GM12878 (cell line): Measurements from ENCODE around the gene RAP1A. TPM values are rescaled to one million over a fixed set of nuclear protein-coding genes. Genes with fewer than 3 reads are reported as not detected.
A peak's percentile ranks its signal among the peaks of the same experiment; 100 is the strongest.

Experiments used
- ATAC-seq: fragments of 200-7000 bp; cut with Tn5 transposase; 3 replicates; pipeline ENCODE4 v1.9.1; 2020; ENCODE audit warnings: mild to moderate bottlenecking, moderate library complexity
- BruUV-seq: library from RNA; stranded (reverse); fragments of 400-500 nt; replicated peaks from 2 replicates; lab custom pipeline; 2021; lab: Mats Ljungman, UMichigan
- CTCF ChIA-PET: fragments of 300-600 bp; sonication (Branson Sonifier 250); formaldehyde crosslinking; extraction: SDS; loops from one replicate; lab custom pipeline; 2021; ENCODE audit warnings: inconsistent platforms; lab: Yijun Ruan, JAX
- POLR2A ChIA-PET: fragments of 350-600 bp; formaldehyde crosslinking; extraction: SDS; loops from one replicate; lab custom pipeline; 2021; ENCODE audit warnings: inconsistent platforms; lab: Charles Lee
- RAD21 ChIA-PET: fragments of 300-600 bp; sonication (Branson Sonifier 250); formaldehyde crosslinking; loops from one replicate; lab custom pipeline; 2023; ENCODE audit warnings: antibody characterized with exemption; ENCODE audit not compliant: unreplicated experiment; lab: Charles Lee
- SMC1A ChIA-PET: fragments of 300-600 bp; sonication (Branson Sonifier 250); formaldehyde crosslinking; loops from one replicate; lab custom pipeline; 2023; ENCODE audit not compliant: unreplicated experiment, uncharacterized antibody; lab: Charles Lee
- DNase-seq: peaks from one replicate; pipeline ENCODE4 v3.0.0-alpha.2; 2011; ENCODE audit warnings: low read depth, low spot score
- FAIRE-seq: peaks from 3 replicates; lab custom pipeline; 2011; peaks lifted over from hg19 to GRCh38; lab: Jason Lieb, UNC
- H2AFZ ChIP-seq: 2 replicates; pipeline ENCODE4 v1.6.0; 2011; ENCODE audit warnings: low read depth, low read length, control low read depth; ENCODE audit not compliant: control insufficient read depth
- H3K27ac ChIP-seq: 2 replicates; pipeline ENCODE4 v1.5.1; 2011; ENCODE audit warnings: control low read depth; ENCODE audit not compliant: control insufficient read depth, insufficient read depth
- H3K27me3 ChIP-seq, 2 experiments: replicated peaks in 1 of 2; 2 replicates each; pipeline versions ENCODE4 v1.6.0 to v1.6.1; 2011; ENCODE audit warnings: low read length in 1 of 2; ENCODE audit not compliant: control insufficient read depth in 2 of 2, insufficient read depth in 2 of 2
- H3K36me3 ChIP-seq, 2 experiments: 2 replicates each; pipeline ENCODE4 v1.5.1; 2011; ENCODE audit warnings: low read length in 1 of 2; ENCODE audit not compliant: control insufficient read depth in 2 of 2, insufficient read depth in 2 of 2
- H3K4me1 ChIP-seq: 2 replicates; pipeline ENCODE4 v1.6.1; 2011; ENCODE audit warnings: mild to moderate bottlenecking, low read length, moderate library complexity, mixed read lengths; ENCODE audit not compliant: control insufficient read depth, insufficient read depth
- H3K4me2 ChIP-seq: 2 replicates; pipeline ENCODE4 v1.6.0; 2011; ENCODE audit warnings: control low read depth; ENCODE audit not compliant: control insufficient read depth, insufficient read depth
- H3K4me3 ChIP-seq: fragments of 200-600 bp; sonication (generic); 2 replicates; pipeline ENCODE4 v1.5.1; 2016
- H3K79me2 ChIP-seq: 2 replicates; pipeline ENCODE4 v1.6.0; 2011; ENCODE audit warnings: low read length; ENCODE audit not compliant: control insufficient read depth, insufficient read depth
- H3K9ac ChIP-seq: 2 replicates; pipeline ENCODE4 v1.8.0; 2011; ENCODE audit warnings: low read length, control low read depth, mixed read lengths; ENCODE audit not compliant: control insufficient read depth, insufficient read depth
- H3K9me3 ChIP-seq: replicated peaks from 3 replicates; pipeline ENCODE4 v1.5.1; 2011; ENCODE audit warnings: mild to moderate bottlenecking, low read length; ENCODE audit not compliant: control insufficient read depth, insufficient read depth
- H4K20me1 ChIP-seq: 2 replicates; pipeline ENCODE4 v1.6.0; 2011; ENCODE audit not compliant: control insufficient read depth, insufficient read depth
- IKZF1 ChIP-seq: fragments of 450-650 bp; conservative IDR thresholded peaks from 2 replicates; pipeline ENCODE4 v1.6.1; 2017; ENCODE audit warnings: antibody characterized with exemption, mild to moderate bottlenecking
- POU2F2 ChIP-seq: IDR thresholded peaks from 3 replicates; pipeline ENCODE4 v1.6.1; 2011; ENCODE audit warnings: low read depth, mild to moderate bottlenecking, low read length, borderline replicate concordance
- RAD51 ChIP-seq: fragments of 450-650 bp; IDR thresholded peaks from 2 replicates; pipeline ENCODE4 v1.6.1; 2016; ENCODE audit warnings: moderate library complexity, mild to moderate bottlenecking, inconsistent platforms
- RFX5 ChIP-seq: IDR thresholded peaks from 2 replicates; pipeline ENCODE4 v1.6.1; 2011; ENCODE audit warnings: low read depth, low read length, improper control_type of control experiment
- TBL1XR1 ChIP-seq: IDR thresholded peaks from 2 replicates; pipeline ENCODE4 v1.6.1; 2012; ENCODE audit warnings: low read depth, low read length, improper control_type of control experiment
- TCF12 ChIP-seq: IDR thresholded peaks from 2 replicates; pipeline ENCODE4 v1.6.1; 2011; ENCODE audit warnings: low read depth, mild to moderate bottlenecking, low read length
- ZSCAN29 ChIP-seq: fragments of 450-650 bp; IDR thresholded peaks from 2 replicates; pipeline ENCODE4 v1.6.1; 2017; ENCODE audit warnings: mild to moderate bottlenecking, moderate library complexity
- WGBS: methylation state at CpG from one replicate; pipeline ENCODE4 v1.1.6; 2016; ENCODE audit warnings: low lambda C conversion rate; ENCODE audit not compliant: insufficient replicate concordance, insufficient coverage; ENCODE audit errors: missing lambda C conversion rate; 5-methylcytosine and 5-hydroxymethylcytosine counted together
- in situ Hi-C: fragments of 300-500 bp; cut with MboI; formaldehyde crosslinking; loops from 9 replicates; pipeline ENCODE4 v1.14.3; 2018; ENCODE audit warnings: mixed read lengths
- intact Hi-C: fragments of 100-400 bp; cut with micrococcal nuclease; formaldehyde crosslinking; loops from one replicate; pipeline ENCODE4 v1.14.2; 2022; ENCODE audit not compliant: unreplicated experiment
- polyA plus RNA-seq, 11 experiments: library from polyadenylated mRNA; depleted of rRNA in 4 of 11; unstranded in 6 of 11; stranded (reverse) in 5 of 11; fragments of >200 nt; fragmentation: Nextera tagmentation in 4 of 11; fragmentation: Illumina TruSeq in 1 of 11; extraction: Ambion mirVana in 4 of 11; extraction: Trizol in 1 of 11; gene quantifications; 1 replicate in 1 of 11; 2 replicates in 10 of 11; pipeline versions ENCODE4 v1.2.1 to v1.2.3, GENCODE V29; 2011 to 2016; ENCODE audit warnings: inconsistent platforms in 2 of 11, missing spikeins in 2 of 11, low read depth in 1 of 11
- total RNA-seq, 4 experiments: library from RNA; depleted of rRNA in 3 of 4; stranded (reverse); fragments of >200 nt in 3 of 4; fragmentation: Illumina TruSeq in 1 of 4; extraction: Trizol in 1 of 4; gene quantifications; 2 replicates each; pipeline versions ENCODE4 v1.2.1 to v1.2.3, GENCODE V29; 2013 to 2021
- TF ChIP-seq, protein P1 (sequence below): fragments of 450-650 bp; IDR thresholded peaks from 2 replicates; pipeline ENCODE4 v1.6.1; 2017; ENCODE audit warnings: mild to moderate bottlenecking, moderate library complexity
- TF ChIP-seq, protein P2 (sequence below): fragments of 450-650 bp; IDR thresholded peaks from 2 replicates; pipeline ENCODE4 v1.6.1; 2018; ENCODE audit warnings: mild to moderate bottlenecking, low read depth, moderate library complexity; ENCODE audit not compliant: partially characterized antibody
- TF ChIP-seq, protein P3 (sequence below): IDR thresholded peaks from 2 replicates; pipeline ENCODE4 v1.6.1; 2011; ENCODE audit warnings: borderline replicate concordance, low read depth, mild to moderate bottlenecking, moderate library complexity, mixed read lengths, low read length; ENCODE audit not compliant: insufficient read depth; ENCODE audit errors: extremely low read length
- TF ChIP-seq, protein P4 (sequence below): IDR thresholded peaks from 2 replicates; pipeline ENCODE4 v1.6.1; 2011; ENCODE audit warnings: low read depth, low read length, improper control_type of control experiment, borderline replicate concordance

Gene RAP1A
- total and polyA plus RNA-seq, 10 of the 15 experiments (the other 5 are each of a cell fraction or from before 2014, with no cell fraction given) = 38.4 to 213 (median 86.0) TPM

DNA sequence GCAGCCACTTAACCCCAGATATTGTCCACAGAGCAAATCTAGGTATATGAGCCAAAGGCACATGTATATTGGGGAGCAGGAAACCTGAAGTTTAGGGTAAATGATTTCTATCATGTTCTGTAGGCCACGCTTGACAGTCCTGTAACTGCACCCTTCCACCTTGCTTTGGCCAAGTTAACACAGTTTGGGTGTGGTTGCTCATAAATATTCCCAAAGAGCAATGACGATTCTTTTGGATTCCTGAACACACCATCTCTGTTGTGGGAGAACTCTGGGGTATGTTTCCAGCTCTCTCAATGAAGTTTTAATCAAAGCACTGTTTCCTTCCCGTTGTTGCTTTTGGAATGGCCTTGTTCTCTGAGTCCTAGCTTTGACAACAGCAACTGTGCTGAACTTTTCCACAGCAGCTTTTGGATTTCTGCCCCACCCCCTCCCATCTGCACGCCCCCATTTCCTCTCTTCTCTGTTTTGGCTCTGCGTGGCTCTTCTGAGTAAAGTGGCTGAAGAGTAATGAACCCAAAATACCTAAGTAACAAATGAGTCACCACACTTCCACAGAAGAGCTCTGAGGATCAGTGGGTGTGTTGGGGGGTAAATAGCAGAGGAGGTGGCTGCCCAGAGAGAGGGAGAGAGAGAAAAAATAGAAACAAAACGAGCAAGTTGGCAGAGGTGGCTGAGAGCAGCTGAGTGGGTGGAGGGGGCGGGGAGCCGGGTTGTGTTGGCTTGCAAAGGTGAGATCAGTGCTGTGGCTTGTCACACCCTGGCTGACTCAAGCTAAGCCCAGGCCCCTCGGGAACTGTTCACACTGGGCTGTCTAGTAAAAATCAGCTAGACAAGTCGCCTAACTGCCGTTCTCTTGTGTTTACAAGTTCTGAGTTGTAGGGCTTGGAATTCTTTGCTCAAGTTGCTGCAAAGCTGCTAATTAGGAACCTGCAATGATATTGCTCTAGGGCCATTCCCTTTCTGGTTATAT, 26.9 kb upstream of the RAP1A start:
- 3% methylated on average over 11 of the region's 11 CpGs for WGBS
- Histone ChIP-seq H3K79me2 (no peaks in the 10 kb centered on the region; the same call in 1 of the 2 replicates), H3K27ac (peak overlapping the region; percentile 83), H3K36me3 (no peaks in the 10 kb centered on the region), H3K4me1 (peaks cover 79% of the 10 kb centered on the region), H3K9me3 (no peaks in the 10 kb centered on the region), H3K4me3 (peak overlapping the region; percentile 54), H3K4me2 (peak overlapping the region; percentile 67), H3K27me3 (no peaks in the 10 kb centered on the region), H4K20me1 (no peaks in the 10 kb centered on the region), H3K9ac (peak overlapping the region; percentile 71), H2AFZ (peak overlapping the region; percentile 20)
- peak; percentile 98 for DNase-seq
- peak; percentile 92 for ATAC-seq
- SMC1A ChIA-PET = interaction anchor here (0.7 to 16.7 kb wide), 30 partner anchors 8 to 378 kb away, joined by 3 to 446 read pairs (median 6); partner anchors contain the start of gene RAP1A
- POLR2A ChIA-PET = interaction anchor here (0.5 to 7.1 kb wide), 21 partner anchors 8 to 1112 kb away, joined by 3 to 130 read pairs (median 4); partner anchors contain the start of gene RAP1A
- CTCF ChIA-PET = interaction anchor here (0.6 to 7.6 kb wide), 18 partner anchors 10 to 377 kb away, joined by 3 to 86 read pairs (median 6); no protein-coding TSS in a partner anchor
- peak; percentile 44 for FAIRE-seq
- in situ Hi-C loops (loop anchor here (10.0 kb wide), 1 partner anchor 78 kb away; no protein-coding TSS in a partner anchor), intact Hi-C loops (loop anchor here (2.0 to 5.0 kb wide), 2 partner anchors 35 to 84 kb away; no protein-coding TSS in a partner anchor)
- RAD21 ChIA-PET = interaction anchor here (0.6 to 11.4 kb wide), 30 partner anchors 9 to 378 kb away, joined by 3 to 331 read pairs (median 5); partner anchors contain the start of genes ADORA3, RAP1A and TMIGD3
- BruUV-seq = TSS peak; percentile 89
- TF ChIP-seq RFX5 (peak; percentile 95), RAD51 (peak; percentile 27; the same call in 1 of the 2 replicates), TCF12 (peak; percentile 92), ZSCAN29 (peak; percentile 83; the same call in 1 of the 2 replicates), TBL1XR1 (peak; percentile 98), POU2F2 (peak; percentile 76; the same call in 2 of the 3 replicates), IKZF1 (peak; percentile 99)
- TF ChIP-seq, protein P1, sequence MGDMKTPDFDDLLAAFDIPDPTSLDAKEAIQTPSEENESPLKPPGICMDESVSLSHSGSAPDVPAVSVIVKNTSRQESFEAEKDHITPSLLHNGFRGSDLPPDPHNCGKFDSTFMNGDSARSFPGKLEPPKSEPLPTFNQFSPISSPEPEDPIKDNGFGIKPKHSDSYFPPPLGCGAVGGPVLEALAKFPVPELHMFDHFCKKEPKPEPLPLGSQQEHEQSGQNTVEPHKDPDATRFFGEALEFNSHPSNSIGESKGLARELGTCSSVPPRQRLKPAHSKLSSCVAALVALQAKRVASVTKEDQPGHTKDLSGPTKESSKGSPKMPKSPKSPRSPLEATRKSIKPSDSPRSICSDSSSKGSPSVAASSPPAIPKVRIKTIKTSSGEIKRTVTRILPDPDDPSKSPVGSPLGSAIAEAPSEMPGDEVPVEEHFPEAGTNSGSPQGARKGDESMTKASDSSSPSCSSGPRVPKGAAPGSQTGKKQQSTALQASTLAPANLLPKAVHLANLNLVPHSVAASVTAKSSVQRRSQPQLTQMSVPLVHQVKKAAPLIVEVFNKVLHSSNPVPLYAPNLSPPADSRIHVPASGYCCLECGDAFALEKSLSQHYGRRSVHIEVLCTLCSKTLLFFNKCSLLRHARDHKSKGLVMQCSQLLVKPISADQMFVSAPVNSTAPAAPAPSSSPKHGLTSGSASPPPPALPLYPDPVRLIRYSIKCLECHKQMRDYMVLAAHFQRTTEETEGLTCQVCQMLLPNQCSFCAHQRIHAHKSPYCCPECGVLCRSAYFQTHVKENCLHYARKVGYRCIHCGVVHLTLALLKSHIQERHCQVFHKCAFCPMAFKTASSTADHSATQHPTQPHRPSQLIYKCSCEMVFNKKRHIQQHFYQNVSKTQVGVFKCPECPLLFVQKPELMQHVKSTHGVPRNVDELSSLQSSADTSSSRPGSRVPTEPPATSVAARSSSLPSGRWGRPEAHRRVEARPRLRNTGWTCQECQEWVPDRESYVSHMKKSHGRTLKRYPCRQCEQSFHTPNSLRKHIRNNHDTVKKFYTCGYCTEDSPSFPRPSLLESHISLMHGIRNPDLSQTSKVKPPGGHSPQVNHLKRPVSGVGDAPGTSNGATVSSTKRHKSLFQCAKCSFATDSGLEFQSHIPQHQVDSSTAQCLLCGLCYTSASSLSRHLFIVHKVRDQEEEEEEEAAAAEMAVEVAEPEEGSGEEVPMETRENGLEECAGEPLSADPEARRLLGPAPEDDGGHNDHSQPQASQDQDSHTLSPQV = peak; percentile 66; the same call in 1 of the 2 replicates
- TF ChIP-seq, protein P2, sequence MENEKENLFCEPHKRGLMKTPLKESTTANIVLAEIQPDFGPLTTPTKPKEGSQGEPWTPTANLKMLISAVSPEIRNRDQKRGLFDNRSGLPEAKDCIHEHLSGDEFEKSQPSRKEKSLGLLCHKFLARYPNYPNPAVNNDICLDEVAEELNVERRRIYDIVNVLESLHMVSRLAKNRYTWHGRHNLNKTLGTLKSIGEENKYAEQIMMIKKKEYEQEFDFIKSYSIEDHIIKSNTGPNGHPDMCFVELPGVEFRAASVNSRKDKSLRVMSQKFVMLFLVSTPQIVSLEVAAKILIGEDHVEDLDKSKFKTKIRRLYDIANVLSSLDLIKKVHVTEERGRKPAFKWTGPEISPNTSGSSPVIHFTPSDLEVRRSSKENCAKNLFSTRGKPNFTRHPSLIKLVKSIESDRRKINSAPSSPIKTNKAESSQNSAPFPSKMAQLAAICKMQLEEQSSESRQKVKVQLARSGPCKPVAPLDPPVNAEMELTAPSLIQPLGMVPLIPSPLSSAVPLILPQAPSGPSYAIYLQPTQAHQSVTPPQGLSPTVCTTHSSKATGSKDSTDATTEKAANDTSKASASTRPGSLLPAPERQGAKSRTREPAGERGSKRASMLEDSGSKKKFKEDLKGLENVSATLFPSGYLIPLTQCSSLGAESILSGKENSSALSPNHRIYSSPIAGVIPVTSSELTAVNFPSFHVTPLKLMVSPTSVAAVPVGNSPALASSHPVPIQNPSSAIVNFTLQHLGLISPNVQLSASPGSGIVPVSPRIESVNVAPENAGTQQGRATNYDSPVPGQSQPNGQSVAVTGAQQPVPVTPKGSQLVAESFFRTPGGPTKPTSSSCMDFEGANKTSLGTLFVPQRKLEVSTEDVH = peak; percentile 73
- TF ChIP-seq, protein P3, sequence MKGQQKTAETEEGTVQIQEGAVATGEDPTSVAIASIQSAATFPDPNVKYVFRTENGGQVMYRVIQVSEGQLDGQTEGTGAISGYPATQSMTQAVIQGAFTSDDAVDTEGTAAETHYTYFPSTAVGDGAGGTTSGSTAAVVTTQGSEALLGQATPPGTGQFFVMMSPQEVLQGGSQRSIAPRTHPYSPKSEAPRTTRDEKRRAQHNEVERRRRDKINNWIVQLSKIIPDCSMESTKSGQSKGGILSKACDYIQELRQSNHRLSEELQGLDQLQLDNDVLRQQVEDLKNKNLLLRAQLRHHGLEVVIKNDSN = no peak
- TF ChIP-seq, protein P4, sequence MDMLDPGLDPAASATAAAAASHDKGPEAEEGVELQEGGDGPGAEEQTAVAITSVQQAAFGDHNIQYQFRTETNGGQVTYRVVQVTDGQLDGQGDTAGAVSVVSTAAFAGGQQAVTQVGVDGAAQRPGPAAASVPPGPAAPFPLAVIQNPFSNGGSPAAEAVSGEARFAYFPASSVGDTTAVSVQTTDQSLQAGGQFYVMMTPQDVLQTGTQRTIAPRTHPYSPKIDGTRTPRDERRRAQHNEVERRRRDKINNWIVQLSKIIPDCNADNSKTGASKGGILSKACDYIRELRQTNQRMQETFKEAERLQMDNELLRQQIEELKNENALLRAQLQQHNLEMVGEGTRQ = no peak
